ENCODE results near the gene SEC23A. TPM values are rescaled to one million over a fixed set of nuclear protein-coding genes. Genes with fewer than 3 reads are reported as not detected.

SEC23A gene
- total and polyA plus RNA-seq, 2 of the 8 experiments (the other 6 are each of a cell fraction or from before 2014, with no cell fraction given): 30.9 to 58.2 TPM

DNA sequence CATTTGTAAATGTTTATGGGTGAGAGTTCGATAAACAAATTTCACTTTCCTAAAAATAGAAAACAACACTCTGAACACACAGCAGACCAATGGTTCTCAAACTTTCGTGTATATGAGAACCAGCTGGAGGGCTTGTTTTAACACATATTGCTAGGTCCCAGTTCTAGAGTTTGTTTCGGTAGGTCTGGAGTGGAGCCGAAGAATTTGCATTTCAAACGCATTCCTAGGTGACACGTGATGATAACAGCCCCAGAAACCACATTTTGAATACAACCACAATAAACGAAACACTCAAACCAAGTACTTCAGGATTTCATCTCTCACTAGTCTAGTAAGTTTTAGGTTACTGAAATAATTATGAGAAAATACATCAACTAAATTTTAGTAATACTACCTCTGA lies 17.1 kb downstream of the SEC23A start (continued):
- TF ChIP-seq, protein P1, sequence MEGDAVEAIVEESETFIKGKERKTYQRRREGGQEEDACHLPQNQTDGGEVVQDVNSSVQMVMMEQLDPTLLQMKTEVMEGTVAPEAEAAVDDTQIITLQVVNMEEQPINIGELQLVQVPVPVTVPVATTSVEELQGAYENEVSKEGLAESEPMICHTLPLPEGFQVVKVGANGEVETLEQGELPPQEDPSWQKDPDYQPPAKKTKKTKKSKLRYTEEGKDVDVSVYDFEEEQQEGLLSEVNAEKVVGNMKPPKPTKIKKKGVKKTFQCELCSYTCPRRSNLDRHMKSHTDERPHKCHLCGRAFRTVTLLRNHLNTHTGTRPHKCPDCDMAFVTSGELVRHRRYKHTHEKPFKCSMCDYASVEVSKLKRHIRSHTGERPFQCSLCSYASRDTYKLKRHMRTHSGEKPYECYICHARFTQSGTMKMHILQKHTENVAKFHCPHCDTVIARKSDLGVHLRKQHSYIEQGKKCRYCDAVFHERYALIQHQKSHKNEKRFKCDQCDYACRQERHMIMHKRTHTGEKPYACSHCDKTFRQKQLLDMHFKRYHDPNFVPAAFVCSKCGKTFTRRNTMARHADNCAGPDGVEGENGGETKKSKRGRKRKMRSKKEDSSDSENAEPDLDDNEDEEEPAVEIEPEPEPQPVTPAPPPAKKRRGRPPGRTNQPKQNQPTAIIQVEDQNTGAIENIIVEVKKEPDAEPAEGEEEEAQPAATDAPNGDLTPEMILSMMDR (IDR thresholded peaks at IDR 0.05; ENCODE audit: control extremely low read depth in 1 of 3, insufficient read depth in 1 of 3, low read depth in 1 of 3, low read length in 3 of 3): no peak

Measured in H1 (cell line).